Nephron progenitor cell (in vitro differentiated cells): ENCODE results near the gene PHKB.

Source experiments
- DNase-seq: peaks from one replicate; pipeline ENCODE4 v3.0.0; 2021
- H3K27ac Mint-ChIP-seq: 2 replicates; pipeline ENCODE4 v1.8.0; 2021; ENCODE audit warnings: mild to moderate bottlenecking, moderate library complexity, mixed read lengths
- H3K27me3 Mint-ChIP-seq: 2 replicates; pipeline ENCODE4 v1.8.0; 2021; ENCODE audit warnings: mild to moderate bottlenecking, low read depth, mixed read lengths; ENCODE audit not compliant: poor library complexity
- H3K36me3 Mint-ChIP-seq: 2 replicates; pipeline ENCODE4 v1.8.0; 2021; ENCODE audit warnings: low read depth, mixed read lengths
- H3K4me1 Mint-ChIP-seq: 2 replicates; pipeline ENCODE4 v1.8.0; 2021; ENCODE audit warnings: mixed read lengths
- H3K4me3 Mint-ChIP-seq: 2 replicates; pipeline ENCODE4 v1.8.0; 2021; ENCODE audit warnings: mild to moderate bottlenecking, moderate library complexity, mixed read lengths
- H3K9me3 Mint-ChIP-seq: 2 replicates; pipeline ENCODE4 v1.8.0; 2021; ENCODE audit warnings: mild to moderate bottlenecking, moderate library complexity, mixed read lengths
- CTCF ChIP-seq: fragments of 200-600 bp; sonication (generic); IDR thresholded peaks from 2 replicates; pipeline ENCODE4 v1.5.0; 2021; ENCODE audit warnings: antibody characterized with exemption

Gene PHKB

GRCh38 chr16:47568351-47568750, 107.2 kb downstream of the PHKB start:
- Mint-ChIP-seq H3K4me1 (no peaks in the 10 kb centered on the region), H3K36me3 (peaks cover 79% of the 10 kb centered on the region), H3K4me3 (no peak overlapping the region), H3K27me3 (no peaks in the 10 kb centered on the region), H3K27ac (no peak overlapping the region), H3K9me3 (peaks cover 32% of the 10 kb centered on the region)
- no peak for DNase-seq
- TF ChIP-seq CTCF = no peak

DNA sequence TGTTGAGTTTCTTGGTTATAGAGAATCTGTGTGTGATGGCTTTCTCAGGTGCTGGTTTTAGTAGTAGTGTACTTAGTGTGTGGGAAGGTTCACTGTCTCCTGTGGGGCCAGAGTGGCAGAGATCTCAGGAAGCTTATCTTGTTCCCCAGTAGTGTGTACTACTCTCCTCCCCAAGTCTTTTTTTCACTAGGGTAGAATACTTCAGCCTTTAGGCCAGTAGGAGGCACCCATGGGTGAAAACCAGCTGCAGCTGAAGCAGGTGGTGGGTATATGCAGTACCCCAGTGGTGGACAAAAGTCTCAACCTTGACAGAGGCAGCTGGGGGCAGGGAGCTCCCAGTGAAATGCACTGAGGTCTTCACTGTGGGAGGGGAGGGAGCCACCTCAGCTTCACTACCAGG, 109.9 kb downstream of the PHKB start:
- Mint-ChIP-seq H3K27me3 (no peaks in the 10 kb centered on the region), H3K4me1 (no peaks in the 10 kb centered on the region)

DNA sequence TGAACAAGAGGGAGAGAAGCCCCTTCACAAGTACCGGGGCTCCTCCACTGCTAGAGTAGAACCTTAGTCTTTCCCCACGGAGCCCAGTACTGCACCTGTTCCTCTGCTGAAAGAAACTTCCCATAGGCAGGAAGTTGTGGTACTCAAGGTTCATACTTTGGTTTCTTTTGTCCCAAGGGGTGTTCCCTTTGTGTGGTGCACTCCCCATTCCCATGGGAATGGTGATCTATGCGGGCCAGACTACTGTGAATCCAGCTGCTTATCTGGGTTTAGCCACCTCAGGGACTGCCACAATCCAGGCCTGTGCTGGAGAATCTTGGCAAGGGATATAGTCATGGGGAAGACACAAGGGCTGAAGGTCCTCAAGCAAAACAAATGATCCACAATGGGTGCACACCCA, 110.6 kb downstream of the PHKB start:
- H3K4me1 Mint-ChIP-seq = no peaks in the 10 kb centered on the region
- H3K27ac Mint-ChIP-seq = no peak overlapping the region
- no peak overlapping the region for H3K4me3 Mint-ChIP-seq
- H3K9me3 Mint-ChIP-seq = peaks cover 19% of the 10 kb centered on the region
- no peak for DNase-seq
- peaks cover 60% of the 10 kb centered on the region for H3K36me3 Mint-ChIP-seq
- H3K27me3 Mint-ChIP-seq = no peaks in the 10 kb centered on the region
- no peak for TF ChIP-seq CTCF

More for the DNA sequence above, 109.9 kb downstream of the PHKB start:
- no peak for DNase-seq
- Mint-ChIP-seq H3K4me3 (no peak overlapping the region), H3K36me3 (peaks cover 67% of the 10 kb centered on the region), H3K27ac (no peak overlapping the region), H3K9me3 (peaks cover 21% of the 10 kb centered on the region)
- no peak for TF ChIP-seq CTCF

DNA sequence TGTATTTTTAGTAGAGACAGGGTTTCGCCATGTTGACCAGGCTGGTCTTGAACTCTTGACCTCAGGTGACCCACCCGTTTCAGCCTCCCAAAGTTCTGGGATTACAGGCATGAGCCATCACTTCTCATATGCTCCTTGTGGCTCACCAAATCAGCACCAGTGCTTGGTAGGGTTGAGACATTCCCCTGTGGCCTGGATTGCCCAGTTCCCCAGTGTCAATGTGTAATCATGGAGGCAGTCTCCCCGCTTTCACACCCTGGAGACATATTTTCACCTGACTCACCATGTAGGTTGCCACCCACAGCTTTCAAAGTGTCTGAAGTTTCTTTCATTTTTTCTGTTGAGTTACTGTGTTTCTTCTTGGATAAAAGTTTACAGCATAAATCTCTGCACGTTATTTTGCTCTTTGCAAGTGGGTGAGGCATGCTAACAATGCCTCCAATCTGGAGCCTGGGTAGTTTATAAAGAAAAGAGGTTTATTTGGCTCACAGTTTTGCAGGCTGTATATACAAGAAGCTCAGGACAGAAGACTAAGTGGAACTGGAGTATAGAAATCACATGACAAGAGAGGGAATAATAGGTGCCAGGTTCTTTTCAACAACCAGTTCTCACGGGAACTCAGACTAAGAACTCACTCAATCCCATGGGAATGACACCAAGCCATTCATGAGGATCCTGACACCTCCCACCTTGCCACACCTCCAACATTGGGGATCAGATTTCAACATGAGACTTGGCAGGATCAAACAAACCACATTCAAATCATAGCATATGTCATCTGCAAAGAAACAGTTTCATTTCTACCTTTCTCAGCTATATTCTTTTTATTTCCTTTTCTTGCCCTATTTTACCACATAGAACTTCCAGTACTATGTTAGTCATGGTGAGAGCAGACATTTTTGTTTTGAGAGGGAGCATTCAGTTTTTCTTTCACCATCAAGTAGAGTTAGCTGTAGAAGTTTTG, 113.2 kb downstream of the PHKB start:
- no peaks in the 10 kb centered on the region for H3K9me3 Mint-ChIP-seq
- no peak for TF ChIP-seq CTCF
- no peaks in the 10 kb centered on the region for H3K27me3 Mint-ChIP-seq
- H3K36me3 Mint-ChIP-seq = peaks cover 37% of the 10 kb centered on the region
- peak overlapping the region; percentile 17 for H3K27ac Mint-ChIP-seq
- DNase-seq = no peak
- H3K4me3 Mint-ChIP-seq = no peak overlapping the region
- H3K4me1 Mint-ChIP-seq = no peaks in the 10 kb centered on the region

GRCh38 chr16:47577029-47577428, 115.9 kb downstream of the PHKB start:
- no peak for DNase-seq
- Mint-ChIP-seq H3K4me3 (no peak overlapping the region), H3K4me1 (no peaks in the 10 kb centered on the region), H3K27me3 (peaks cover 2% of the 10 kb centered on the region), H3K27ac (no peak overlapping the region), H3K9me3 (no peaks in the 10 kb centered on the region), H3K36me3 (peaks cover 19% of the 10 kb centered on the region)
- no peak for TF ChIP-seq CTCF

DNA sequence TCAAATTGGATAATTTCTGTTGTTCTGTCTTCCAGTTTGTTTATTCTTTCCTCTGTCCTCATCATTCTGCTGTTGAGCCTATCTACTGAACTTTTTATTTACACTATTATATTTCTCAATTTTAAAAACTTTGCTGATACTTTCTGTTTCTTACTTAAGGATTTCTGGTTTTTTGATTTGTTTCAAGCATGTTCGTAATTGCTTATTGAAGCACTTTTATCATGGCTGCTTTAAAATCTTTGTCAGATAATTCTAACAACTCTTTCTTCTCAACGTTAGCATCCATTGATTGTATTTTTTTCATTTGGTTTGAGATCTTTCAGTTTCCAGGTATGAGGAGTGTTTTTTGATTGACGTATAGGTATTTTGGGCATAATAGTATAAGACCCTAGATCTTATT, 116.9 kb downstream of the PHKB start:
- no peaks in the 10 kb centered on the region for H3K9me3 Mint-ChIP-seq
- H3K36me3 Mint-ChIP-seq = peaks cover 10% of the 10 kb centered on the region
- peaks cover 2% of the 10 kb centered on the region for H3K27me3 Mint-ChIP-seq
- no peak for TF ChIP-seq CTCF
- H3K4me1 Mint-ChIP-seq = no peaks in the 10 kb centered on the region
- no peak for DNase-seq
- H3K4me3 Mint-ChIP-seq = no peak overlapping the region
- H3K27ac Mint-ChIP-seq = no peak overlapping the region
